PC-3 (cell line): Measurements from ENCODE around the gene OR2B3.
"Not testable (repeated sequence)": the region's sequence is repeated elsewhere in the genome, so short reads cannot be mapped to it uniquely, and the experiment has no call there.

ENCODE experiments used
- CTCF ChIP-seq: fragments of 300-600 bp; sonication (generic); conservative IDR thresholded peaks from 2 replicates; pipeline ENCODE4 v1.5.1; 2017; ENCODE audit warnings: antibody characterized with exemption, low read depth, mild to moderate bottlenecking, low read length
- EZH2 ChIP-seq: fragments of 300-600 bp; sonication (generic); IDR thresholded peaks from one replicate; pipeline ENCODE4 v1.6.1; 2017; ENCODE audit warnings: antibody characterized with exemption, mild to moderate bottlenecking, low read length; ENCODE audit not compliant: unreplicated experiment
- EZH2phosphoT487 ChIP-seq: fragments of 300-600 bp; sonication (generic); IDR thresholded peaks from 2 replicates; pipeline ENCODE4 v1.6.1; 2018; ENCODE audit warnings: mild to moderate bottlenecking, antibody characterized with exemption, low read length, borderline replicate concordance

GRCh38 chr6:29114964-29115363 is 27.9 kb upstream of the OR2B3 start:
- TF ChIP-seq EZH2phosphoT487, CTCF, EZH2: not testable (repeated sequence)
